K562 treated with DMSO at 1 percent for 12 hours (cell line): ENCODE measurements around the gene TAOK3. TPM values are rescaled to one million over a fixed set of nuclear protein-coding genes. Genes with fewer than 3 reads are reported as not detected.

Experiments
- total RNA-seq: library from RNA; unstranded; fragments of 300-600 nt; gene quantifications from 2 replicates; pipeline ENCODE4 v1.2.3, GENCODE V29; 2022; ENCODE audit not compliant: insufficient read depth

The TAOK3 gene
- 11.3 and 29.8 TPM in 2 replicates for total RNA-seq

DNA sequence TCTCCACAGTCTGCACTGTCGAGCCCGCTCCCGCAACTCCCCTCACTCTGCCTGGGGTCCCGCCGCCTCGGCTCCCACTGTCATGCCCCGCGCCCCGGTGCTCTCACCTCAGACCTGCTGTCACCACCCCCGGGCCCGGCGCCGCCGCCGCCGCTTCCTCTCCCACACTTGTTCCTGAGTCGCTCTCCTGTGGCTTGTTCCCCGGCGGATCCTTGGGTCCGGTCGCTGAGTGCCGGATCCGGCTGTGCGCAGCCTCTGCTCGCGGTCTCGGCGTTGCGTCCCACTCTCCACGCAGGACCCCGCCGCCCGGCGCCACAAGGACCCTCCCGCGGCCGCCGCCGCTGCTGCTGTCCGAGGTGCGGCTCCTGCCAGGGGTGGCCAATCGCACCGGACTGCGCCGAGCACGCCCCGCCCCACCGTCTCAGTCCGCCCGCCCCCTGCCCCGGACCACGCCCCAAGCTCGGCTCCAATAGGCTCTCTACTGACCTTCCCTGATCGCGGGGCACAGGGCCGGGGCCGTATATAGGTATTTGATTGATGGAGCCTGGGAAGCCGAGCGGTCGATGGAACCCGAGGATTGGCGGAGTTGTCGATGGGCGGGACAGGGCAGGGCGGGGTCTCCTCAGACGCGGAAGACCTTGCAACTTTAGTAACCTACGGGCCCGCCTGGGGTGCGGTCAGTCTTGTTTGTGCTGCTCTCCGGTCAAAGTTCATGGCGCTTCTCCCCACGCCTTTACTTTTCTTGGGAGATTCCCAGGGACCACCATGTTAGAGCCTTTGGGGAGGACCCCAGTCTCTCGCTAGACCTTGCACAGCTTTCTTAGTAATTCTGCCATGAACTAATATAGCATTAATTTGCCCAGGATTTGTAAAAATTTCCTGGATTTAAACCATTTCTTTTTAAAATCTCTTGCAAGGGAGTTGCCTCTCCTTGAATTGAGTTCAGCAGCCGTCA is at the start of gene TAOK3:
TSS of gene TAOK3 (minus strand) at position 367 of the 955 bp plus-strand sequence. CDS start 117,340 bp downstream, outside the sequence.

DNA sequence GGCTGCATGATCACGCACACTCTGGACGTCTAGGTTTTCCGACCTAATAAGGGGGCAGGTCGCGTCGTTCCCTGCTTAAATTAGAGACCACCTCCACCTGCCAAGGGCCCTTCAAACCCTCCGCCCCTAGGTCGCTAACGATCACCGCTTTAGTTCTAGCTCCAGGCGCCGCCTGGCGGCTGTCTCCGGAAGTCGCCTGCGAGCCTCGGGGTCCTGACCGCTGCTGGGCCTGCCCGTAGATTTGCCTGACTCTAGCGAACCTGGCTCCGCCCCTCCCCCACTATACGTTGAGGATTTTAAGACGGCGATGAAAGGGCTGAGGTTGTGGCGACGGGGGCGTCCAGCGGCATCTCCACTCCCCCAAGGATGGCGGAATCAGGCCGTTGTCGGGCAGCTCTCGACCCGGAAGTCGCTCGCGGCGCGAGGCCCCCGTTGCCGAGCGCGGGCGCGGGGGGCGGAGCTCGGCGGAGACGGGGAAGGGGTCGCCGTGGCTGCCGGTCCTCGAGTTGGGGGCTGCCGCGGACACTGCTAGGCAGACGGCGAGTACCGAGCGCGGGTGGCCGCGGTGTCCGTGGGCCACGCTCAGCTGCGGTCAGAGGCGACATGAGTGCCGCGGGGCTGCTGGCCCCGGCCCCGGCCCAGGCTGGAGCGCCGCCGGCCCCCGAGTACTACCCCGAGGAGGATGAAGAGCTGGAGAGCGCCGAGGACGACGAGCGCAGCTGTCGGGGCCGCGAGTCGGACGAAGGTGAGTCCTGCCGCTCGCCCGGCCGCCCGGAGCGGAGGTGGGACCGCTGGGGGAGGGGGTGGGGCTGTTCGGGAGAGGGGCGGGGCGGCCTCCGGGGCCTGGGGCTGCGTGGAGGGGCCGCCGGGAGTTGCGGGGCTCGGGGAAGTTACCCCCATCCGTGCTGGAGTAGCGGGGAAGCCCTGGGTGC is 3.6 kb upstream of the TAOK3 start, which contains the start of gene SUDS3:
TSS of gene SUDS3 (plus strand) at position 467 of the 932 bp plus-strand sequence. CDS start at position 604, 137 bp downstream.

GRCh38 chr12:118135788-118136558 is 236.7 kb downstream of the TAOK3 start, which contains the start of gene PEBP1:
Gene PEBP1, plus strand, starts transcription at chr12:118136124. Its CDS starts 86 bp downstream, at chr12:118136210.

GRCh38 chr12:118103601-118104382 is 268.9 kb downstream of the TAOK3 start, which contains the start of gene VSIG10:
Gene VSIG10, minus strand, starts transcription at chr12:118104011. Its CDS starts 340 bp downstream, at chr12:118103671.

Other genes starting within 250 kb of the TAOK3 start
- gene PEBP1, start 236.8 kb downstream of the TAOK3 start, total RNA-seq, result 63.0 and 79.2 TPM in 2 replicates
- 7.4 and 19.6 TPM in 2 replicates for gene SUDS3, start 3.6 kb upstream of the TAOK3 start, total RNA-seq